Spinal cord (tissue), 10 donors: Measurements from ENCODE around the gene FFAR3. TPM values are rescaled to one million over a fixed set of nuclear protein-coding genes. Genes with fewer than 3 reads are reported as not detected.

Source experiments
- DNase-seq, 6 donors: peaks; one replicate each; pipeline versions ENCODE4 v3.0.0 to v3.0.0-alpha.2; 2013 to 2015; ENCODE audit warnings: low spot score in 6 of 6, low read depth in 4 of 6
- H3K27ac ChIP-seq: one replicate; pipeline ENCODE4 v1.5.1; 2013; ENCODE audit warnings: low read depth, low read length, control low read depth
- H3K27me3 ChIP-seq: one replicate; pipeline ENCODE4 v1.6.1; 2013; ENCODE audit warnings: low read length; ENCODE audit not compliant: control insufficient read depth, insufficient read depth
- H3K36me3 ChIP-seq: one replicate; pipeline ENCODE4 v1.6.1; 2013; ENCODE audit warnings: low read length; ENCODE audit not compliant: control insufficient read depth, insufficient read depth
- H3K4me1 ChIP-seq: one replicate; pipeline ENCODE4 v1.6.1; 2013; ENCODE audit warnings: low read length; ENCODE audit not compliant: control insufficient read depth, insufficient read depth
- H3K4me3 ChIP-seq: one replicate; pipeline ENCODE4 v1.5.1; 2013; ENCODE audit warnings: low read depth, low read length, control low read depth
- H3K9me3 ChIP-seq: one replicate; pipeline ENCODE4 v1.6.1; 2013; ENCODE audit warnings: low read length; ENCODE audit not compliant: control insufficient read depth, insufficient read depth
- WGBS: methylation state at CpG from one replicate; pipeline ENCODE4 v1.1.5; 2013; ENCODE audit warnings: missing lambda C conversion rate; ENCODE audit not compliant: insufficient coverage; 5-methylcytosine and 5-hydroxymethylcytosine counted together
- polyA plus RNA-seq, 2 donors: library from polyadenylated mRNA; unstranded; fragments of 120-200 nt; gene quantifications; one replicate each; pipeline ENCODE4 v1.2.1, GENCODE V29; 2013; ENCODE audit not compliant: insufficient read length in 2 of 2
- total RNA-seq, 2 donors: library from RNA; depleted of rRNA in 1 of 2; stranded (reverse); fragments of 120-200 nt in 1 of 2; fragments of >200 nt in 1 of 2; gene quantifications; one replicate each; pipeline versions ENCODE4 v1.2.3 to v1.2.4, GENCODE V29; 2013 to 2014
- donor health status: healthy.

The FFAR3 gene
- total and polyA plus RNA-seq, 4 donors: 0.10 to 0.11 TPM; not detected in 2

GRCh38 chr19:35380450-35381124, 22.3 kb downstream of the FFAR3 start:
- Histone ChIP-seq H3K4me1 (no peaks in the 10 kb centered on the region), H3K27me3 (peaks cover 2% of the 10 kb centered on the region), H3K4me3 (no peak overlapping the region), H3K36me3 (no peaks in the 10 kb centered on the region), H3K27ac (no peak overlapping the region), H3K9me3 (peaks cover 4% of the 10 kb centered on the region)
- 72% methylated on average over 9 of the region's 9 CpGs for WGBS
- peak in 1 of 6 donors; percentile 0 for DNase-seq

DNA sequence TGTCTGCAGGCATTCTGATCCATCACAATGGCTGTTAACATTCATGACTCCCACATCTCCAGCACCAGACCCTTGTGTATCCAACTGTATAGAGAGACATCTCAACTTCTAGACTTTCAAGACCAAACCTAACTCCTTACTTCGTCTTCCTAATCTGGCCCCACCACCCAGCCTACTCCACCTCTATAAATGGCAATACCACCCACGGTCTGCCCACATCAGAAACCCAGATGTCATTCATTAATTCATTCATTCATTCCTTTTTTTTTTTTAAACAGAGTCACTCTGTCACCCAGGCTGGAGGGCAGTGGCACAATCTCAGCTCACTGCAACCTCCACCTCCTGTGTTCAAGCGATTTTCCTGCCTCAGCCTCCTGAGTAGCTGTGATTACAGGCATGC, 23.1 kb downstream of the FFAR3 start:
- Histone ChIP-seq H3K36me3 (no peaks in the 10 kb centered on the region), H3K4me3 (no peak overlapping the region), H3K9me3 (peaks cover 4% of the 10 kb centered on the region), H3K27me3 (peaks cover 2% of the 10 kb centered on the region), H3K4me1 (no peaks in the 10 kb centered on the region), H3K27ac (no peak overlapping the region)
- 73% methylated on average over 3 of the region's 3 CpGs for WGBS
- no peak for DNase-seq

DNA sequence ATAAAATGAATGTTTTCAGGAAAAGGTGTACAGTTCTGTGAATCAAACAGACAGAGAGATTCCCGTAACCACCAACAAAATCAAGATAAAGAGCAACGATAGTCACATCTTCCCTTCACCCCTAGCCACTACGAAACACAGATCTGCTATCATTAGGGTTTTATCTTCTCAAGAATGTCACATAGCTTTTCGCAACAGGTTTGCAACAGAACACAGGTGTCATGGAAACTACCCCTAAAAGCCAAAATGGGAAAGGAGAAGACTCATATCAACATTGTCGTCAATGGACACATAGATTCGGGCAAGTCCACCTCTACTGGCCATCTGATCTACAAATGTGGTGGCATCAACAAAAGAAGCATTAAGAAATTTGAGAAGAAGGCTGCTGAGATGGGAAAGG, 23.7 kb downstream of the FFAR3 start:
- Histone ChIP-seq H3K4me1 (no peaks in the 10 kb centered on the region), H3K27me3 (peaks cover 2% of the 10 kb centered on the region), H3K4me3 (no peak overlapping the region), H3K9me3 (peaks cover 4% of the 10 kb centered on the region), H3K27ac (no peak overlapping the region), H3K36me3 (no peaks in the 10 kb centered on the region)
- peak in 1 of 6 donors; percentile 0 for DNase-seq
- 85% methylated on average over 3 of the region's 6 CpGs for WGBS

- Histone ChIP-seq H3K9me3 (peaks cover 3% of the 10 kb centered on the region), H3K27me3 (peaks cover 2% of the 10 kb centered on the region), H3K4me1 (no peaks in the 10 kb centered on the region), H3K27ac (no peak overlapping the region), H3K36me3 (no peaks in the 10 kb centered on the region), H3K4me3 (no peak overlapping the region)
- WGBS: 93% methylated on average over 2 of the region's 2 CpGs
- DNase-seq: no peak
These were observed 25.3 kb downstream of the FFAR3 start for GRCh38 chr19:35383536-35383935.

DNA sequence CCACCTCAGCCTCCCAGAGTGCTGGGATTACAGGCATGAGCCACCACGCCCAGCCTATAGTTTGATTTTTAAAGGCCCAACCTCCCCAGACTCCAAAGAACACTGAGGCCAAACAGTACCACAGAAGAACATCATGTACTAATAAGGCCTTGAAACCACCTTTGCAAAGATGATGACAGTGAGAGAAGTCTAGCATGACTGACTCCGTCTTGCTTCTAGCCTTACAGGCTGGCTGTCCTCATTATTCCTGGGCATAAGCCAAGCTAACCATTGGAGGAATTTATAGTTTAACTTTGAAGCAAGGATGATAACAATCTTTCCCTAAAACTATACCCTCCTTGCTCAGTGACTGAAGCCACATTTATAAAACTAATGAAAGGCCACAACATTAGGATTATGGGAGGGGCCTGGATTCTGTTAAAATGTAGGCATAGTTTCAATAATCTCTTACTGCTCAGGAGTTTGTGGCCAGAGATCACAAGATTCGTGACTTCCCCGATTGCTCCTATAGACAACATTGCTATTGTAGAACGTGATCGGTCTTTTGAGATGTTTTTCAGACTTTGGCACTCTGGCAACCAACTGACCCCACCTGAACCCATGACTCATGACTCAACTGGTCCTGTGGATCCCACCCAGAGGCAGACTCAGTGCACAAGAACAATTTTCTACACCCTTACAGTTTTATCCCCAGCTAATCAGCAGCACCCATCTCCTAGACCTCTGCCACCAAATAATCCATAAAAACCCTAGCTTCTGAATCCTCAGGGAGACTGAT, 30.2 kb downstream of the FFAR3 start:
- Histone ChIP-seq H3K9me3 (peaks cover 3% of the 10 kb centered on the region), H3K27me3 (no peaks in the 10 kb centered on the region), H3K27ac (no peak overlapping the region), H3K36me3 (no peaks in the 10 kb centered on the region), H3K4me3 (no peak overlapping the region), H3K4me1 (no peaks in the 10 kb centered on the region)
- 89% methylated on average over 4 of the region's 6 CpGs for WGBS
- DNase-seq: no peak

DNA sequence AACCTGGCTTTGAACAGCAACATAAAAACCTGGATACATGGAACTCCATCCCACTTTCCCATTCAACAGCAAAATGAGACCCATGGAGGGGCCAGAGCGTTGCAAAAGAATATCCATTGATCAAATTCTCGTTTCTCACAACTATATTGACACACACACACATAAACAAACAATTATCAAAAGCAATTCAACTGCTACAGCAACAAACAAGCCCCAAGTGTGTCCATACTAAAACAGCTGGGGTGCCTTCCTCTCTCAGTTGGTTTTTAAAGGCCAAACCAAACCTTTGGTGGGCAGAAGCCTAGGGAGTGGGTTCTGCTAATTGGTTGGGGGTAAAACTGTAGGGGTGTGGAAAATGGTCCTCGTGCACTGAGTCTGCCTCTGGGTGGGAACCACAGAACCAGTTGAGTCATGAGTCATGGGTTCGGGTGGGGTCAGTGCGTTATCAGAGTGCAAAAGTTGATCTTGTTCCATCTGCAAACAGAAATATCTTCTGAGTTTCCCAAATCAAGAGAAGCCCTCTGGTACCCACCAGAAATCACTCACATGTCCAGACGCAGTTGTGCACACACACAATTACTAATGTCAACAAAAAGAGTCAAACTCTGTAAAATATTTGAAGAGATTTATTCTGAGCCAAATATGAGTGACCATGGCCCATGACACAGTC, 31.1 kb downstream of the FFAR3 start:
- no peaks in the 10 kb centered on the region for H3K27me3 ChIP-seq
- H3K9me3 ChIP-seq: peaks cover 3% of the 10 kb centered on the region
- H3K27ac ChIP-seq: no peak overlapping the region
- H3K36me3 ChIP-seq: no peaks in the 10 kb centered on the region
- WGBS: 65% methylated on average over 5 of the region's 6 CpGs
- no peak for DNase-seq
- no peaks in the 10 kb centered on the region for H3K4me1 ChIP-seq
- no peak overlapping the region for H3K4me3 ChIP-seq

GRCh38 chr19:35392742-35393715, 34.8 kb downstream of the FFAR3 start:
- Histone ChIP-seq H3K27me3 (no peaks in the 10 kb centered on the region), H3K4me1 (peaks cover 8% of the 10 kb centered on the region), H3K9me3 (no peaks in the 10 kb centered on the region), H3K36me3 (no peaks in the 10 kb centered on the region), H3K27ac (no peak overlapping the region), H3K4me3 (no peak overlapping the region)
- DNase-seq: peak in 1 of 6 donors; percentile 78
- 85% methylated on average over 5 of the region's 5 CpGs for WGBS

DNA sequence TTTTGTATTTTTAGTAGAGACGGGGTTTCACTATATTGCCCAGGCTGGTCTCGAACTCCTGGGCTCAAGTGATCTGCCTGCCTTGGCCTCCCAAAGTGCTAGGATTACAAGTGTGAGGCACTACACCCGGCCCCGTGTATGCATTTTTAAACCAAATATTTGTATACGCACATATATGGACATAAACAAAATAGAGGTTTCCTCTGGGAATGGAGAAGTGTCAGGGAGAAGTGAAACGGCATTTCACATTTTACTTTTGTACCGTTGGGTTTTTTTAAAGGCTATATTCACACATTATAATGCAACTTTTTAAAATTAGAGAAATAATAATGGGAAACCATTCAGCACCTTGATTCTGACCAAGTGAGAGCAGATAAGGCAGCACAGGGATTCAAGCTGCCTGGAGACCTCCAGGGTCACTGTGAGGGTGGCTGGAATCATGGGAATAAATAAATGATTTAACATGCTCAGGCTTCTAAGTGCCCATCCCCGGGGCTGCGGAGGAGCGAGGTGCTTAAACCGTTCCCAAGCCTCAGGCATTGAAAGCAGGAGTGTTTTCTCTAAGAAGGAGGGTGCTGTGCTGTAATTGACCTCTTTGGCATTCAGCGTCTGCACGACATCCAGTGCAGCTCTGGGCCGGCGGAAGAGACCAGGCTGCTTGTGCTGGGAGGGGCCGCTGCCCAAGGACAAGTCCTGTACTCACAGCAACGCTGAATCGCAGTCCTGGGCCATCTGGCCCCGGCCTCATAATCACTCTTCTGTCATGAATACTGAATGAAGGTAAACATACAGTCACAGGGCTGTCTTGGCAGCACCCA, 37.3 kb downstream of the FFAR3 start:
- H3K27me3 ChIP-seq: no peaks in the 10 kb centered on the region
- no peak overlapping the region for H3K4me3 ChIP-seq
- no peak overlapping the region for H3K27ac ChIP-seq
- H3K9me3 ChIP-seq: no peaks in the 10 kb centered on the region
- no peaks in the 10 kb centered on the region for H3K36me3 ChIP-seq
- peak; percentile 5 to 65 (median 30) for DNase-seq
- H3K4me1 ChIP-seq: peaks cover 8% of the 10 kb centered on the region
- 24% methylated on average over 12 of the region's 19 CpGs for WGBS
